ENCODE data around the gene MTG1.

MTG1 gene

GRCh38 chr10:133452453-133452852 lies 58.5 kb downstream of the MTG1 start:
- DNase-seq (ENCODE audit: low read depth) = no peak
- TF ChIP-seq CTCF (conservative IDR thresholded peaks at IDR 0.05; ENCODE audit: low read length) = no peak
- H3K4me3 ChIP-seq (ENCODE audit: low read length) = no peak overlapping the region

DNA sequence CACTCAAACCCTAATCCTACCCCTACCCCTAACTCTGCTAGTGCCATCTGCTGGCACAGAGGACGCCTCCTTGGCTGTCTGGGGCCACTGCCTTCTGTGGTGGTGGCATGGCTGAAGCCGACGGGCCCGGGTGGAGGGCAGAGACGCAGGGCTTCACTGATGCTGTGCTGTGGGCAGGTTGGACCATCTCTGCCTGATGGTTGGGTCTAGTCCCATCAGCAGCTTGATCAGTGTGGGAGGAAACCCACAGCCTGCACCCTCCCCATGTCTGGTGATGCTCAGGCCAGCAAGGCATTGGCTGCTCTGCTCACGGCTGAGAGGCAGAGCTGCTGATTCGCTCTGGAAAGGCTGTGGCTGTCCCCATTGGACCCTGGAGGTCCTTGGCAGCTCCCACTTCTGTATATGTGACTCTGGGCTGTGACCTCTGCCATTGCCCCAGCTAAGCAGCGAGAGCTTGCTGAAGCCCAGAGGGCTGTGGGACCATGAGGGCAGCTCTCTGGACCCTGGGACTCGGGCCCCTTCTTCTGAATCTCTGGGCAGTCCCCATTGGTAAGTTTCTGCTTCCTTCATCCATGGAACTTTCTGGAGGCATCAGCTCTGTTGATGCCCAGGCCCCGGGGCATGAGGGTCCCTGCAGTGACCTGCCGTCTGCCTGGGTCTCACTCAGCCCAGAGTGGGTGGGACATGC lies 59.7 kb downstream of the MTG1 start, which contains the start of gene SCART1:
Gene SCART1, plus strand, starts transcription at position 430 of the 688 bp plus-strand sequence. Its CDS starts 53 bp downstream, at position 483.
- no peak for DNase-seq (ENCODE audit: low read depth)
- H3K4me3 ChIP-seq (ENCODE audit: low read length) = no peak within 1 kb of the TSS
- no peak for TF ChIP-seq CTCF (conservative IDR thresholded peaks at IDR 0.05; ENCODE audit: low read length)

GRCh38 chr10:133454204-133454893 lies 60.4 kb downstream of the MTG1 start:
- TF ChIP-seq CTCF (conservative IDR thresholded peaks at IDR 0.05; ENCODE audit: low read length) = no peak
- DNase-seq (ENCODE audit: low read depth) = no peak
- H3K4me3 ChIP-seq (ENCODE audit: low read length) = no peak overlapping the region

DNA sequence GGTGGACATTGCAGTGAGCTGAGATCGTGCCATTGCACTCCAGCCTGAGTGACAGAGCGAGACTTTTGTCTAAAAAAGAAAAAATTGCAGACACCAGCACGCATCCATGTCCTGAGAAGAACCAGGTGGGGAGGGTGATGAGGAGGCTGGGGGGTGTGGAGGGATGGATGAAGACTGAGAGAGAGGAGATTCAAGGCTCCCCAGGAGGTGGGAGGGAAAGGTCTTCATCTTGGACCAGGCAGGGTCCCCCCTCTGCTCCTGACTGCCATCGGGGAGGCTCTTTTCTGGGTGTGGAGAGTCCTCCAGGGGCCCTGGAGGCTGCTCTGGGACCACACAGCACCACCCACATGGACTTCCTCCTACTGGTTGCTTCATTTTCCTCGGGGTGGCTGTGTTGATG lies 61.2 kb downstream of the MTG1 start:
- no peak for DNase-seq (ENCODE audit: low read depth)
- TF ChIP-seq CTCF (conservative IDR thresholded peaks at IDR 0.05; ENCODE audit: low read length) = no peak
- H3K4me3 ChIP-seq (ENCODE audit: low read length) = no peak overlapping the region

- no peak for DNase-seq (ENCODE audit: low read depth)
- no peak for TF ChIP-seq CTCF (conservative IDR thresholded peaks at IDR 0.05; ENCODE audit: low read length)
- no peak overlapping the region for H3K4me3 ChIP-seq (ENCODE audit: low read length)
Measured at GRCh38 chr10:133455611-133456031, 61.7 kb downstream of the MTG1 start.

DNA sequence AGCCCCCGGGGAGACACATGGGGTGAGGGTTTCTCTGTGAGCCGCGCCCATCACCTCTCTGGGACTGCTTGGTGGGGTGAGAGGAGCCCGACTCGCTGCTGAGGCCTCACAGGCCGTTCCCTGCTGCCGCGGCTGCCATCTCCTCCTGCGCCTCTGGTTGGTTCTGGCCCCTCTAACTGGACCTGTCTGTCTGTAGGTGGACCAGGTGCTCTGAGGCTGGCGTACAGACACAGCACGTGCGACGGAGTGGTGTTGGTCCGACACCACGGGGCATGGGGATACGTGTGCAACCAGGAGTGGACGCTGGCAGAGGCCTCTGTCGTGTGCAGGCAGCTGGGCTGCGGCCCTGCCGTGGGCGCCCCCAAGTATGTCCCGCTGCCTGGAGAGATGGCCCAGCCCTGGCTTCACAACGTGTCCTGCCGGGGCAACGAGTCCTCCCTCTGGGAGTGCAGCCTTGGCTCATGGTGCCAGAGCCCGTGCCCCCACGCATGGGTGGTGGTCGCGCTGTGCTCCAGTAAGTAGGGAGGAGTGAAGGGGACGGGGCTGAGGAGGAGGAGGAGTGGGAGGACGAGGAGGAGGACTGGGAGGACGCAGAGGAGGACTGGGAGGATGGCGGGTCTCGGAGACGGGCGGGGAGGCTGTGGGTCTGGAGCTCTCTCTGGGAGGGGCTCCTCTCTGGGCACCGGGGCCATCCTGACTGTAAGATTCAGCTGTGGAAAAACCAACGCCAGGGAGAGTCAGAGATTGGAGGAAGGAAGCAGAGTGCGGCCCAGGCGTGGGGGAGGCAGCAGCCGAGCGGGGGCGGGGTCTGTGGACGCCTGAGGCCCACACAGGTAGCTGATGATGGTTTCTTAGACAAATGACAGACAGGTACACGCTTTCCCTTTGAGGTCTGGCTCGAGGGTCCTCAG lies 62.3 kb downstream of the MTG1 start:
- no peak for DNase-seq (ENCODE audit: low read depth)
- no peak overlapping the region for H3K4me3 ChIP-seq (ENCODE audit: low read length)
- TF ChIP-seq CTCF (conservative IDR thresholded peaks at IDR 0.05; ENCODE audit: low read length) = no peak
